ENCODE results near the gene RNASEL. TPM values are rescaled to one million over a fixed set of nuclear protein-coding genes. Genes with fewer than 3 reads are reported as not detected.

Gene RNASEL
- total RNA-seq, 1 donor from 2014 or later, result 4.1 TPM

DNA sequence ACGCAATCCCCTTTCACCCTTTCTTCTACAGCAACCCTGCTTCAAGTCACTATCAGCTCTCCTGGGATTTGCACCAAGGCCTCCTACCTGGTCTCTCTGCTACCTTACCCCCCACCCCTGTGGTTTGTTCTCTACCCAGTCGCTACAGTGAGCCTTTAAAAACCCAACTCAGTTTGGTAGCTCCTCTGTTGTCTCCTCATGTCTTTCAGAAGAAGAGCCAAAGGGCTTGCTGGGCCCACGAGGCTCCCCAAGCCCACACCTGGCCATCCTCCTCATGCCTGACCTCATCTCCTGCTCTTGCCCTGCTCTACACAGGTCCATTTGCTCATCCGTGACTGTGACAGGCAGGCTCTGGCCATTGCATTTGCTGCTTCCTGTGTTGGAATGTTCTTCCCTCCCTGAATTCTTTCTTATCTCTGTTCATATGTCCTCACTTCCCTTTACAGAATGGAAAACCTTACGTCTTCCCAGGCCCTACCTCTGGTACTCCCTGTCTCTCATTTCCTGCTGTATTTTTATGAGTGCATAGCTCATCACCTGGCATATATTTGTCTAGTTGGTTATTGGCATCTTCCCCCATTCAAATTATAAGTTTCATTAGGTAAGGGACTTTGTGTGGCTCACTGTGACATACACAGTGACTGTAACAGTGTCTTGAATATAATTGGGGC is 11.8 kb upstream of the RNASEL start:
- no peak for DNase-seq

DNA sequence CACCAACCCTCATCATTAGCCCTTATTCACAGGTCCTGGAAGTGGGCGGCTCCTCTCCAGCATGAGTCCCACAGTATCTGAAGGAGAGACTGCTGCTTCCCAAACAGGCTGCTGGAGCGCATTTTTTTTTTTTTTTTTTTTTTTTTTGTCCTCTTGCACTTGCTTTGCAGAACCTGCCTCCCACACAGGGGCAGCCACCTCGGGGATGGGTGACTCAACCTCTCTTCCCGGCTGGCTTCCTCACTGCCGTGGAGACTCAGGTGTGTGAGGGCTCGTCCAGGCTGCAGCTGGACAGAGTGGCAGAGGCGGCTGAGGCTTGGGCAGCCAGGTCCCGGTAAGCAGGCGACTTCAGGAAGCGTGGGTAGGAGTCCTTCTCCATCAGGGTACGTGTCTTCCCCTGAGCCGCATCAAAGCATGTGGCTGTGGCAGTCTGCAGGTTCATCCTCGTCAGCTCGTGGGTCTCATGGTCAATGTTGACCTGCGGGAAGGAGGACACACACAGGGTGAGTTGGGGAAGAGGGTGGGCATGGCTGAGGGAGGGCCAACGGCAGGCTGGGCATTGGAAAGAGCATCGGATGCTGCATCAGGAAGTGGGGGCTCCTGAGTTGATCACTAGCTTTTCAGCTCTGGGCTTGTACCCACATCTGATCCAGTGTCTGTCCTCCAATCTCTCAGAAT is 11.1 kb upstream of the RNASEL start:
- no peak for DNase-seq

DNA sequence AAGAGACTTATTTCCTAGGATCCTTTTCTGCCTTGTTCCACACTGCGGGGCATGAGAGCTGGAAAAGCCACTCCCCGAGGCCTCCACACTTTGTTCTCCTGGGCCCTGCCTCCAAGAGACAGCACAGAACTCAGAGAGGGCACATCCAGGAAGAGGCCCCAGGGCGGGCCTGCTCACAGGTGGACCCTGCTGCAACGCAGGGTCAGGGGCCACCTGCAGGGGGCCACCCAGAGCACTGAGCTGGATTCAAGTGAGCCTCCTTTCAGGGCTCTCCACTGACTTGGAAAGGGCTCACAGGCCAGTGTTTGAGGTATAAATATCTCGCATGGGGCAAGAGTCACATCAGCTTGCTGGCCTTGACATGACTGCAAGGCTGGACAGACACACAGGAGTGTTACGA is 10.3 kb upstream of the RNASEL start:
- no peak for DNase-seq

DNA sequence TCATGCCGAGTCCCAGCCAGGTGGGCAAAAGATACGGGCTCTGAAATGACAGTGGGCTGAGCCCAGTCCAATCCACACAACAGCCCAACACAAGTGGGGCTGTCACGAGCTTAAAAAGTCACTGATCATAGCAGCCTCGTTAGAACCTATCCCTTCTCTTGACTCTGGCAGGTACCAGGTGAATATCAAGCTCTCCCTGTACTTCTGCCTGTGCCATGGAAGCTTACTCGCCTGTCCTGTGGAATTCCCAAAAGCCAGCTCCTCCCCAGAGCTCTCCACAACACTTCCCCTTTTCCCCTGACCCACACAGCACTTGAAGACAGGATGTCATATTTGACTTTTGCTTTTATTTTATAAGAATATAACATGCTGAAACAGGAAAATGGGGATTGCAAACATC is 9.2 kb upstream of the RNASEL start:
- no peak for DNase-seq

DNA sequence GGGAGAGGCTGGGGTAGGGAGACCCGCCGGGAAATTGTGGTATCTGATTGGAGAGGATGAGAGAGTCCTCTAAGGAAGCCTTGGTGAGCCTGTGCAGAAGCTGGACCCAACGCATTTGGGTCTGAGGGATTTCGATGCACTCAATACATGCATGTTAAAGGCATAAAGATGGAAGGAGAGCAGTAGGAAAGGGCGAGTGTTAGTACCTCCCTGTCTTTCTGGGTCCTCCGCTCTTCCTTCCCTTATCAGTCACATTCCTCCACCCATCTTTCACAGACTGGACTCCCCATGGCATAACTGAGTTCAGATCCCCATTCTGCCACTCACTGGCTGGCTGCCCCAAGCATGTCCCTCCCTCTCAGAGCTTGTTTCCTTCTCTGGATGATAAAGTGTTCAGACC is 7.9 kb upstream of the RNASEL start:
- no peak for DNase-seq

- no peak for DNase-seq
These were observed 6.7 kb upstream of the RNASEL start for GRCh38 chr1:182595641-182596240.

GRCh38 chr1:182589931-182590330 is 875 bp upstream of the RNASEL start:
- DNase-seq, result no peak

GRCh38 chr1:182589520-182589919 is 464 bp upstream of the RNASEL start:
- DNase-seq, result no peak

DNA sequence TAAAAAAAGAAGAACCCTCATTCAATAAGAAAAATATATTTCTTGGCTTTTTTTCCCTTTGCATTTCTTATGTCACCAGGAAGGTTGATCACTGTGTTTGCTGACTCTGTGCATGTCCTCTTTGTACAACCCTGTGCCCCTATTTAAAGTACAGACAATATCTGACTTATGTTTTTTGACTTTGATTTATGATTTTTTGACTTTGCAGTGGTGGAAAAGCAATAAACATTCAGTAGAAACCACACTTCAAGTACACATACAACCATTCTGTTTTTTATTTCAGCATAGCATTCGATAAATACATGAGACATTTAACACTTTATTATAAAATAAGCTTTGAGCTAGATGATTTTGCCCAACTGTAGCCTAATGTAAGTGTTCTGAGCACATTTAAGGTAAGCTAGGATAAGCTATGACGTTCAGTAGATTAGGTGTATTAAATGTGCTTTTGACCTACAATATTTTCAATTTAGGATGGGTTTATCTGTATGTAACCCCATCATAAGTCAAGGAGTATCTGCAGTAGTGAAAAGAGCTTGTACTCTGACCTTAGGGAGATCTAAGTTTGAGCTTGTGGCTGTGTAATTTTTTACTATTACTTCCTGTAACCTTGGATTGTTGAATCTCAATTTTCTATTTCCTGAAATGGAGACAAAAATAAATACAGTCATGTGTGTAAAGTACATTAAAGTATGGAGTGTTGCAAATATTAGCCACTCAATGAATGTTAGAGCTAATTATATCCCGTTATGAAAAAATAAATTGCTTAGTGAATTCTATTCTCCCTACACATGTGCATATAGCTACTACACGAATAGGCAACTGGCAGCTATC is 1.2 kb downstream of the RNASEL start:
- no peak for DNase-seq

GRCh38 chr1:182587093-182587492 is 2.0 kb downstream of the RNASEL start:
- DNase-seq, result no peak

DNA sequence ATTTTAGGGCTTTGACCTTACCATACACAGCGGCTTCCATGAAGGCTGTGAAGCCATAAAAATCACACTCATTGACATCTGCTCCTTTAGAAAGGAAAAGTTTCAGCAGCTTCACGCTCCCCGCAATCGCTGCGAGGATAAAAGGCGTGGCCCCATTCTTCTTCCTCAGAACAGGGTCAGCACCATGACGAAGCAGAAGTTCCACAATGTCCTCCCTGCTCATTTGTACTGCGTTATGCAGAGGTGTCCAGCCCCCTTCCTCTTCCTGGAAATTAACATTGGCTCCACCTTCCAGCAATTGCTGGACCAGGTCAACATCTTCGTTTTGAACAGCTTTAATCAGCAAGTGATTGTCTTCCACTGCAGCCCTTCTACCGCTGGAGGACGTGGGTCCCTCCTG is 2.7 kb downstream of the RNASEL start:
- no peak for DNase-seq

DNA sequence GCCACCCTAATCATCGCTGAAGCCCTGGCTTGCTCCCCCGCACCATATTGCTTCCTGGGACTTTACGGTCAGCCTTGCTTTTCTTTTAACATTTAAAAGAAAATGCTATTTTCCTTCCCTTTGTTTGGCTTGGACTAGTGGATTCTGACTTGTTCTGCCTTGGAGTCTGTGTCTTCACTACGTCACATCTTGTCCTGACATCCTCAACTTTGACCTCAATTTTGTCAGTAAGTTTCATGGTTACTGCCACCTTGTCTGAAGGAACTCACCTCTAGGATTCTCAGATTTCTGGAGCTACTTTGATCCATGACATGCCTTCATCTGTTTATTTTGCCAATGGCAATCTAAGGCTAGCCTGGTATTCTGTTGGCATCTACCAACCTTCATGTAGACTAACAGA is 4.3 kb downstream of the RNASEL start:
- DNase-seq, result no peak

GRCh38 chr1:182580736-182581135 is 8.3 kb downstream of the RNASEL start:
- DNase-seq, result no peak

- DNase-seq, result no peak
These were observed 13.4 kb downstream of the RNASEL start for GRCh38 chr1:182575540-182576149.

DNA sequence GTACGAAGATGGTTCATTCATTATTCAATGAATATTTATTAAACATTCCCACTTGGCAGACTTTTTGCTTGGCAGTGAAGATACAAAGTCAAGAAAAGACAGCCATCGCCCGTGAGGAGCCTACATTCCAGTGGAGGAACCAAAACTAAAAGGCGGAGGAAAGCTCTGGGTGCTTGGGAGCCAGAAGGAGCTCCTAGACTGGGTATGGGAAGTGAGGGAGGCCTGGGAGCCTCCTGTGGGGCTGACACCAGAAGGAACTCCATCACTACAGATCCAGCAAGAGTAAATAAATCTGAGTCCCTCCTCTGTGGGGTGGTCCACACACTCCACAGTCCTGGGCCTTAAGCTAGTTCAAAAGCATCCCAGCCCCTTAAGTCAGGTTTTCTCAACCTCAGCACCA is 14.9 kb downstream of the RNASEL start:
- DNase-seq, result no peak

DNA sequence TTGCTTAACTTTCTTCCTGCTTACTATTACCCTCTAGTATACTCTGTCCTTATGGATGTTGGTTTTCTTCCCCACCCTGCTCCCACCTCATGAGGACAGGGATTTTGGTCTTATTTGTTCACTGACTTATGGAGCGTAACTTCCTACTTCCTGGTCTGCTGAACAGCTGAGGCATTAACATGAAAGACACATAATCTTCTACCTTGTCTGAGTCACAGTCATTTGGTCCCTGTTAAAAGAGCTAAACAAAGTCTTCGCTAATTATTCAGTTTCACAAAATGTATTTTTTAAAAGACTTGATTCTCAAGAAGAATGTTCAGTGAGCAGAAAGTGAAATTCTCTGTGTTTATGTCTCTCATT is 18.5 kb downstream of the RNASEL start:
- no peak for DNase-seq

GRCh38 chr1:182569939-182570610 is 19.0 kb downstream of the RNASEL start:
- DNase-seq, result no peak

DNA sequence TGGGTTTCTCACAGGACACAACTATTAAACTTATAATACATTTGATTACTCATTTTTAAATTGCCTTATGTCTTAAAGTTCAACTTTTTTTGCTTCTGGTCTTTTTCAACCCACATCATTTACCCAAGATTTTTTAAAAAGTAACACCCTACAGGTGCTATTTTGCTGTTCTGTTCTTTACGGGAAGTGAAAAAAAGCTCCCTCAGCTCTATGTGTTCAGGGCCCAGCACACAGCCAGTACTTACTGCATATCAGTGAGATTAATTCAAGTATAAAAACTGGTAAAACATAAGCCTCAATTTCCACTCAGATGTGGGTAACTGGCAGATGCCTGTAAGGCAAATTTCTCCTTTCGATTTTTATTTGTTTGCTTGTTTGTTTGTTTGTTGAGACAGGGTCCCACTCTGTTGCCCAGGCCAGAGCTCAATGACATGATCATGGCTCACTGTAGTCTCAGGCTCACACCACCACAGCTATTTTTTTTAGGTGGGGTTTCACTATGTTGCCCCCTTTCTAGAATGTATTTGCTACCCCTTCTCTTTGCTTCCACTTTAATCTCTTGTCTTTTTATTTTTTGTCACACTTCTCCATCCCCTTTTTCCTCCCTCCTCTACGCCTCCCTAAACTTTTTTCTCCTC is 20.3 kb downstream of the RNASEL start:
- no peak for DNase-seq

- DNase-seq, result no peak
These were observed 21.4 kb downstream of the RNASEL start for GRCh38 chr1:182567629-182568028.

DNA sequence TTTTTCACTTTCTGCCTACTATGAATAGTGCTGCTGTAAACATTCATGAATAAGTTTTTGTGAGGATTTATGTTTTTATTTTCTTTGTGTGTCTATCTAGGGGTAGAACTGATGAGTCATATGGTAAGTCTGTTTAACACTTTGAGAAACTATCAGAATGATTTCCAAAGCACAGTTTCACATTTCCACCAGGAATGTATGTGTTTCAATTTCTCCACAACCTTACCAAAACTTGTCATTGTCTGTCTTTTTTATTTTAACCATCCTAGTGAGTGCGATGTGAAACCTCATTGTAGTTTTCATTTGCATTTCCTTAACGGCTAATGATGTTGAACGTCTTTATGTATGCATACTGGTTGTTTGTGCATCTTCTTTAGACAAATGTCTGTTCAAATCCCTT is 23.5 kb downstream of the RNASEL start:
- no peak for DNase-seq

GRCh38 chr1:182564406-182565004 is 24.6 kb downstream of the RNASEL start:
- DNase-seq, result no peak
